Measurements from ENCODE around the gene MN1. TPM values are rescaled to one million over a fixed set of nuclear protein-coding genes. Genes with fewer than 3 reads are reported as not detected.

The MN1 gene
- total RNA-seq, result 5.5 and 5.9 TPM in 2 replicates
- long read RNA-seq, partial matches to known transcripts, result 0 of 7 reads
- long read RNA-seq, other reads (novel, unspliced or antisense), result 7 of 7 reads

- no peaks in the 10 kb centered on the region for H3K9me3 Mint-ChIP-seq (ENCODE audit: low read depth)
- H3K27me3 Mint-ChIP-seq, result peaks cover 39% of the 10 kb centered on the region
- peak within 1 kb of the TSS; percentile 80 for H3K27ac Mint-ChIP-seq
- H3K4me3 Mint-ChIP-seq (ENCODE audit: low read depth), result peak within 1 kb of the TSS; percentile 78
- no peak for TF ChIP-seq CTCF (IDR thresholded peaks at IDR 0.05; ENCODE audit: unreplicated experiment)
- peaks cover 11% of the 10 kb centered on the region for H3K4me1 Mint-ChIP-seq (ENCODE audit: low read depth)
- peak; percentile 38 for DNase-seq (ENCODE audit: low spot score, unreplicated experiment)
- H3K36me3 Mint-ChIP-seq (ENCODE audit: insufficient read depth), result no peaks in the 10 kb centered on the region
Measured at GRCh38 chr22:27801616-27802345, at the start of gene MN1. MN1 (minus strand) TSS chr22:27801756; CDS start chr22:27800543, 1,213 bp downstream.

DNA sequence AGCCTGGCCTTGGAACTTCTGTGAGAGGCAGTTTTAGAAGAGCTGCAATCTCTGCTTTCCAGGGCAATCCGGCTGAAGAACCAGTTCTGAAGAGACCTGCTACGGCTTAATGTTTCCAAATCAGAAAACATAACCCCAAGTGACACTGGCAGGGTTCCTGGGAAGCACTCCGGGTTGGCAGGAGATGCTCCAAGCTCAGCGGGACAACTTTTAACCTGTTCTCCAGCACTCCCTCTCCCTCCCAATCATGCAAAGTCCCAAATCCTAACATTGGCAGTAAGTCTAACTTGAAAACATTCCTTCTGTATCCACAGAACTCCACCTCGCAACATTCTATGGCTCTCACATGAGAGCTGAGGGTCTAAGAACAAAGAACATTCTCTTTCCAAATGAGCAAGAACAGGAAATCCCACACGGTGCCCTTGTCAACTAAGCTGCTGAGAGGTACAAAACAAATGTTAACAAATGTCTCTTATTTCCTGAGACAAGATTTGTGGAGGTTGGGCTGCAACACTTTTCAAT, 48.5 kb upstream of the MN1 start:
- no peak for TF ChIP-seq CTCF (IDR thresholded peaks at IDR 0.05; ENCODE audit: unreplicated experiment)
- no peak overlapping the region for H3K4me3 Mint-ChIP-seq (ENCODE audit: low read depth)
- no peaks in the 10 kb centered on the region for H3K9me3 Mint-ChIP-seq (ENCODE audit: low read depth)
- peak overlapping the region; percentile 33 for H3K27ac Mint-ChIP-seq
- peaks cover 12% of the 10 kb centered on the region for H3K4me1 Mint-ChIP-seq (ENCODE audit: low read depth)
- DNase-seq (ENCODE audit: low spot score, unreplicated experiment), result no peak
- peaks cover 25% of the 10 kb centered on the region for H3K36me3 Mint-ChIP-seq (ENCODE audit: insufficient read depth)
- no peaks in the 10 kb centered on the region for H3K27me3 Mint-ChIP-seq

GRCh38 chr22:27848005-27848404, 46.4 kb upstream of the MN1 start:
- Mint-ChIP-seq H3K4me3 (ENCODE audit: low read depth) (no peak overlapping the region), H3K36me3 (ENCODE audit: insufficient read depth) (peaks cover 20% of the 10 kb centered on the region), H3K4me1 (ENCODE audit: low read depth) (peaks cover 12% of the 10 kb centered on the region), H3K9me3 (ENCODE audit: low read depth) (no peaks in the 10 kb centered on the region), H3K27ac (no peak overlapping the region), H3K27me3 (no peaks in the 10 kb centered on the region)
- no peak for DNase-seq (ENCODE audit: low spot score, unreplicated experiment)
- no peak for TF ChIP-seq CTCF (IDR thresholded peaks at IDR 0.05; ENCODE audit: unreplicated experiment)

GRCh38 chr22:27846910-27847309, 45.4 kb upstream of the MN1 start:
- no peak for DNase-seq (ENCODE audit: low spot score, unreplicated experiment)
- Mint-ChIP-seq H3K27me3 (no peaks in the 10 kb centered on the region), H3K4me3 (ENCODE audit: low read depth) (no peak overlapping the region), H3K4me1 (ENCODE audit: low read depth) (peaks cover 14% of the 10 kb centered on the region), H3K36me3 (ENCODE audit: insufficient read depth) (peaks cover 17% of the 10 kb centered on the region), H3K27ac (no peak overlapping the region), H3K9me3 (ENCODE audit: low read depth) (no peaks in the 10 kb centered on the region)
- TF ChIP-seq CTCF (IDR thresholded peaks at IDR 0.05; ENCODE audit: unreplicated experiment), result no peak

GRCh38 chr22:27846248-27846757, 44.7 kb upstream of the MN1 start:
- peaks cover 16% of the 10 kb centered on the region for H3K36me3 Mint-ChIP-seq (ENCODE audit: insufficient read depth)
- no peaks in the 10 kb centered on the region for H3K27me3 Mint-ChIP-seq
- TF ChIP-seq CTCF (IDR thresholded peaks at IDR 0.05; ENCODE audit: unreplicated experiment), result no peak
- no peak overlapping the region for H3K4me3 Mint-ChIP-seq (ENCODE audit: low read depth)
- no peaks in the 10 kb centered on the region for H3K9me3 Mint-ChIP-seq (ENCODE audit: low read depth)
- peaks cover 14% of the 10 kb centered on the region for H3K4me1 Mint-ChIP-seq (ENCODE audit: low read depth)
- DNase-seq (ENCODE audit: low spot score, unreplicated experiment), result no peak
- H3K27ac Mint-ChIP-seq, result no peak overlapping the region
